NCI-H1105 treated with DMSO at 0.1 percent for 48 hours (cell line): ENCODE data around the gene MTMR1.

Source experiments
- DNase-seq: peaks from one replicate; lab custom pipeline; 2025; lab: John Stamatoyannopoulos, UW

The MTMR1 gene

DNA sequence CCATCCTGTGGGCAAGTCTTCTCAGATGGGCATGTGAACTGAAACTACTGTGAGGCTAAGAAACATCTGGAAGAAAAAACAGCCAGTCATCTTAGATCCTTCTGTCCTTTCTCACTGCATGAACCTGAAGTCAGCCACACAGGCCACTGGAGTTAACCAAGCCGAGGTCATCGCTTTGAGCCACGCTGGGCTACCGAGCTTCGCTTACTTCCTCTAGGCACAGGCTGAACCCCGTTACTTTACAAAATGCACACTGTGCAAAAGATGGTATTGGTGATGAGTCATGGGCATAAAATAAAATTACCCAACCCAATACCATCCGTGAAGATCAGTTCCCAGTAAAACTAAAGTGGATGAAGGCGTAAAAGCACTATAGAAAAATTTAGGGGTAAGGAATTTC is 86.2 kb downstream of the MTMR1 start:
- no peak for DNase-seq

- DNase-seq, result no peak
Observed at GRCh38 chrX:150781677-150782076, 88.5 kb downstream of the MTMR1 start.

DNA sequence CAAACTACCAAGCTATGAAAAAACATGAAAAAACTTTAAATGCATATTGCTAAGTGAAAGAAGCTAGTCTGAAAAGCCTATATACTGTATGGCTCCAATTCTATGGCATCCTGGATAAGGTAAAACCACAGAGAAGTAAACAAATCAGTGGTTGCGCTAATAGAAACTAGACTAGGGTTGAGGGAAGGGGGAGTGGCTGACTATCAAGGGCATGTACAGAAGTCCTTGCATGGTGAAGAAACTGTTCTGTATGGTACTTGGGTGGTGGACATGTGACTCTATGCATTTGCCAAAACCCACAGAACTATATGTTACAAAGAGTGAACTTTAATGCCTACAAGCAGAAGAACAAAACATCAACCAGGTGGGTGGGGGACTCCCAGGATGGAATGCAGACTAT is 96.8 kb downstream of the MTMR1 start:
- DNase-seq, result no peak

- DNase-seq, result no peak
Observed at GRCh38 chrX:150792949-150793527, 99.8 kb downstream of the MTMR1 start.

- no peak for DNase-seq
Observed at GRCh38 chrX:150805736-150806135, 112.5 kb downstream of the MTMR1 start.

DNA sequence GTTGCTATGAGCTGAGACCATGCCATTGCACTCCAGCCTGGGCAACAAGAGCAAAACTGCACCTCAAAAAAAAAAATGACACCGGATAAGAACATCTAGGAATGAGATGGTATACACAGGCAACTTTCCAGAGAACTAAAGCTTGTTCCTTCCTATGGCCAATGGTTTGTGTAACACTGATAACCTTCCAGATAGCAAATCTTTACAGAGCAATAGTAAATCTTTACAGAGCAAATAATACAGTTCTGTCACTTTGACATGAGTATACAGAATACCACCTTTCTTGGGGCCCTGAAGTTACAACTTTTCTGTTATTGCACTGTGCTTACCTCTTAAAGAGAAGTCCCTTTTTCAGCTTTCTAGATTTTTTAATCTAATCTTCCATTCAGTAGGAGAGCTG is 113.6 kb downstream of the MTMR1 start:
- DNase-seq, result no peak

- DNase-seq, result no peak
Observed at GRCh38 chrX:150813922-150814321, 120.7 kb downstream of the MTMR1 start.
